OCI-LY1 (cell line): ENCODE data around the gene BHLHE41.

ENCODE experiments used
- H2AFZ ChIP-seq: fragments of 200-600 bp; sonication (generic), shearing (Covaris generic); 2 replicates; pipeline ENCODE4 v1.6.0; 2014; ENCODE audit warnings: antibody characterized with exemption, mild to moderate bottlenecking, low read length
- H3F3A ChIP-seq: fragments of 200-600 bp; sonication (generic), shearing (Covaris generic); 2 replicates; pipeline ENCODE4 v1.6.0; 2014; ENCODE audit warnings: mild to moderate bottlenecking, antibody characterized with exemption, low read length, moderate library complexity; ENCODE audit not compliant: insufficient read depth
- H3K27ac ChIP-seq: fragments of 200-600 bp; sonication (generic); 2 replicates; pipeline ENCODE4 v1.5.1; 2014; ENCODE audit warnings: low read length, mixed run types, mild to moderate bottlenecking, low read depth; ENCODE audit not compliant: poor library complexity, severe bottlenecking
- H3K27me3 ChIP-seq: fragments of 200-600 bp; sonication (generic); 2 replicates; pipeline ENCODE4 v1.6.0; 2014; ENCODE audit warnings: antibody characterized with exemption, mild to moderate bottlenecking, low read length, moderate library complexity; ENCODE audit not compliant: insufficient read depth
- H3K36me3 ChIP-seq: fragments of 200-600 bp; sonication (generic); 2 replicates; pipeline ENCODE4 v1.6.1; 2014; ENCODE audit warnings: mild to moderate bottlenecking, antibody characterized with exemption, low read length, moderate library complexity, mixed read lengths; ENCODE audit not compliant: insufficient read depth
- H3K4me1 ChIP-seq: fragments of 200-600 bp; sonication (generic); 2 replicates; pipeline ENCODE4 v1.5.1; 2014; ENCODE audit warnings: mild to moderate bottlenecking, low read length, moderate library complexity; ENCODE audit not compliant: insufficient read depth, severe bottlenecking
- H3K4me2 ChIP-seq: fragments of 200-600 bp; sonication (generic), shearing (Covaris generic); 2 replicates; pipeline ENCODE4 v1.6.1; 2014; ENCODE audit warnings: low read length
- H3K4me3 ChIP-seq: fragments of 200-600 bp; sonication (generic); 2 replicates; pipeline ENCODE4 v1.5.1; 2014; ENCODE audit warnings: low read length, low read depth, mild to moderate bottlenecking, mixed read lengths; ENCODE audit not compliant: poor library complexity, severe bottlenecking
- H3K79me2 ChIP-seq: fragments of 200-600 bp; shearing (Covaris generic); 2 replicates; pipeline ENCODE4 v1.6.1; 2016; ENCODE audit warnings: mixed run types, low read length, mixed read lengths; ENCODE audit not compliant: insufficient read depth
- H3K9ac ChIP-seq: fragments of 200-600 bp; sonication (generic), shearing (Covaris generic); 2 replicates; pipeline ENCODE4 v1.6.1; 2014; ENCODE audit warnings: mild to moderate bottlenecking, low read length, mixed read lengths
- H3K9me2 ChIP-seq: fragments of 200-600 bp; sonication (generic), shearing (Covaris generic); 2 replicates; pipeline ENCODE4 v1.6.1; 2014; ENCODE audit warnings: low read depth, mild to moderate bottlenecking, low read length, mixed read lengths
- H3K9me3 ChIP-seq: fragments of 200-600 bp; shearing (Covaris generic); 2 replicates; pipeline ENCODE4 v1.6.1; 2014; ENCODE audit warnings: low read length, mixed read lengths
- H4K20me1 ChIP-seq: fragments of 200-600 bp; sonication (generic), shearing (Covaris generic); 2 replicates; pipeline ENCODE4 v1.6.0; 2016; ENCODE audit warnings: mild to moderate bottlenecking, low read length; ENCODE audit not compliant: insufficient read depth
- CTCF ChIP-seq: fragments of 200-600 bp; sonication (generic), shearing (Covaris generic); IDR thresholded peaks from 2 replicates; pipeline ENCODE4 v1.5.1; 2017; ENCODE audit warnings: mild to moderate bottlenecking, antibody characterized with exemption, low read length, moderate library complexity, mixed read lengths
- EZH2 ChIP-seq: fragments of 200-600 bp; sonication (generic), shearing (Covaris generic); IDR thresholded peaks from 2 replicates; pipeline ENCODE4 v1.8.0; 2017; ENCODE audit warnings: borderline replicate concordance, mixed run types, mild to moderate bottlenecking, antibody characterized with exemption, low read length, moderate library complexity, mixed read lengths

Gene BHLHE41

GRCh38 chr12:26118308-26118707, 6.5 kb downstream of the BHLHE41 start:
- Histone ChIP-seq H3K9ac (no peak overlapping the region), H3F3A (no peaks in the 10 kb centered on the region), H3K27me3 (no peaks in the 10 kb centered on the region; the same call in 1 of the 2 replicates), H3K79me2 (no peaks in the 10 kb centered on the region), H2AFZ (no peak overlapping the region), H4K20me1 (no peaks in the 10 kb centered on the region), H3K27ac (no peak overlapping the region), H3K4me1 (peaks cover 25% of the 10 kb centered on the region), H3K9me3 (no peaks in the 10 kb centered on the region), H3K9me2 (no peaks in the 10 kb centered on the region), H3K36me3 (no peaks in the 10 kb centered on the region), H3K4me3 (no peak overlapping the region), H3K4me2 (no peak overlapping the region)
- TF ChIP-seq EZH2 = no peak

GRCh38 chr12:26116829-26117715, 7.8 kb downstream of the BHLHE41 start:
- peaks cover 24% of the 10 kb centered on the region for H3K4me1 ChIP-seq
- no peaks in the 10 kb centered on the region for H4K20me1 ChIP-seq
- no peaks in the 10 kb centered on the region for H3K9me3 ChIP-seq
- H3K36me3 ChIP-seq = no peaks in the 10 kb centered on the region
- TF ChIP-seq CTCF = no peak
- TF ChIP-seq EZH2 = no peak
- no peak overlapping the region for H3K27ac ChIP-seq
- no peak overlapping the region for H3K4me2 ChIP-seq
- H3F3A ChIP-seq = no peaks in the 10 kb centered on the region
- H3K9ac ChIP-seq = no peak overlapping the region
- H3K4me3 ChIP-seq = no peak overlapping the region
- H3K27me3 ChIP-seq = no peaks in the 10 kb centered on the region; the same call in 1 of the 2 replicates
- no peaks in the 10 kb centered on the region for H3K9me2 ChIP-seq
- no peaks in the 10 kb centered on the region for H3K79me2 ChIP-seq
- H2AFZ ChIP-seq = no peak overlapping the region

GRCh38 chr12:26114720-26115401, 10.0 kb downstream of the BHLHE41 start:
- TF ChIP-seq CTCF (no peak), EZH2 (no peak)
- Histone ChIP-seq H3K9me2 (no peaks in the 10 kb centered on the region), H3K4me2 (peak overlapping the region; percentile 71), H3K4me1 (peaks cover 18% of the 10 kb centered on the region), H2AFZ (no peak overlapping the region), H3K79me2 (no peaks in the 10 kb centered on the region), H3F3A (no peaks in the 10 kb centered on the region), H3K36me3 (no peaks in the 10 kb centered on the region), H3K9ac (no peak overlapping the region), H3K27ac (no peak overlapping the region), H4K20me1 (no peaks in the 10 kb centered on the region), H3K4me3 (peak overlapping the region; percentile 59), H3K27me3 (no peaks in the 10 kb centered on the region; the same call in 1 of the 2 replicates), H3K9me3 (no peaks in the 10 kb centered on the region)
